PC-3 (cell line): ENCODE measurements around the gene WDR48. TPM values are rescaled to one million over a fixed set of nuclear protein-coding genes. Genes with fewer than 3 reads are reported as not detected.

ENCODE experiments used
- ATAC-seq: fragments of 200-7000 bp; cut with Tn5 transposase; 2 replicates; pipeline ENCODE4 v1.9.1; 2020; ENCODE audit warnings: mild to moderate bottlenecking, moderate library complexity
- BruUV-seq: library from RNA; stranded (reverse); fragments of 400-500 nt; replicated peaks from 2 replicates; lab custom pipeline; 2021; lab: Mats Ljungman, UMichigan
- CTCF ChIA-PET: fragments of 300-600 bp; sonication (Branson Sonifier 250); formaldehyde crosslinking; loops from one replicate; lab custom pipeline; 2022; ENCODE audit warnings: antibody characterized with exemption; lab: Charles Lee
- POLR2A ChIA-PET: fragments of 300-600 bp; sonication (Branson Sonifier 250); formaldehyde crosslinking; loops from one replicate; lab custom pipeline; 2022; ENCODE audit warnings: antibody characterized with exemption; ENCODE audit not compliant: unreplicated experiment; lab: Charles Lee
- DNase-seq: peaks from one replicate; pipeline ENCODE4 v3.0.0-alpha.2; 2015
- H2AFZ ChIP-seq: fragments of 300-600 bp; sonication (generic); 2 replicates; pipeline ENCODE4 v1.6.0; 2016; ENCODE audit warnings: antibody characterized with exemption, low read length
- H3F3A ChIP-seq: fragments of 300-600 bp; sonication (generic); one replicate; pipeline ENCODE4 v1.6.0; 2017; ENCODE audit warnings: antibody characterized with exemption, low read length, control low read depth, mild to moderate bottlenecking; ENCODE audit not compliant: unreplicated experiment
- H3K27ac ChIP-seq: fragments of 300-600 bp; sonication (generic); 2 replicates; pipeline ENCODE4 v1.5.1; 2016; ENCODE audit warnings: mild to moderate bottlenecking, low read length
- H3K27me3 ChIP-seq: fragments of 300-600 bp; sonication (generic); 2 replicates; pipeline ENCODE4 v1.6.1; 2016; ENCODE audit warnings: low read length, mixed read lengths
- H3K36me3 ChIP-seq: fragments of 300-600 bp; sonication (generic); 2 replicates; pipeline ENCODE4 v1.6.1; 2016; ENCODE audit warnings: low read depth, mixed run types, low read length, mixed read lengths
- H3K4me1 ChIP-seq: fragments of 300-600 bp; sonication (generic); 2 replicates; pipeline ENCODE4 v1.5.1; 2016; ENCODE audit warnings: low read length; ENCODE audit not compliant: insufficient read depth
- H3K4me2 ChIP-seq: fragments of 300-600 bp; sonication (generic); 2 replicates; pipeline ENCODE4 v1.6.0; 2016; ENCODE audit warnings: low read length
- H3K4me3 ChIP-seq: fragments of 300-600 bp; sonication (generic); 2 replicates; pipeline ENCODE4 v1.5.1; 2016; ENCODE audit warnings: mild to moderate bottlenecking, low read length, mixed read lengths
- H3K79me2 ChIP-seq: fragments of 300-600 bp; sonication (generic); 2 replicates; pipeline ENCODE4 v1.6.1; 2017; ENCODE audit warnings: low read length, mixed read lengths
- H3K9ac ChIP-seq: fragments of 300-600 bp; sonication (generic); 2 replicates; pipeline ENCODE4 v1.6.0; 2016; ENCODE audit warnings: mild to moderate bottlenecking, low read length
- H3K9me2 ChIP-seq: fragments of 300-600 bp; sonication (generic); replicated peaks from 2 replicates; pipeline ENCODE4 v1.6.1; 2016; ENCODE audit warnings: mixed run types, low read length, mixed read lengths
- H3K9me3 ChIP-seq: fragments of 300-600 bp; sonication (generic); 2 replicates; pipeline ENCODE4 v1.6.1; 2016; ENCODE audit warnings: low read length, mixed read lengths
- H4K20me1 ChIP-seq: fragments of 300-600 bp; sonication (generic); 2 replicates; pipeline ENCODE4 v1.6.1; 2016; ENCODE audit warnings: low read length, mixed read lengths
- EZH2 ChIP-seq: fragments of 300-600 bp; sonication (generic); IDR thresholded peaks from one replicate; pipeline ENCODE4 v1.6.1; 2017; ENCODE audit warnings: antibody characterized with exemption, mild to moderate bottlenecking, low read length; ENCODE audit not compliant: unreplicated experiment
- EZH2phosphoT487 ChIP-seq: fragments of 300-600 bp; sonication (generic); IDR thresholded peaks from 2 replicates; pipeline ENCODE4 v1.6.1; 2018; ENCODE audit warnings: mild to moderate bottlenecking, antibody characterized with exemption, low read length, borderline replicate concordance
- intact Hi-C: fragments of 100-400 bp; cut with micrococcal nuclease; formaldehyde crosslinking; loops from 2 replicates; pipeline ENCODE4 v1.9.0; 2023
- total RNA-seq: library from RNA; depleted of rRNA; stranded (reverse); fragments of >200 nt; gene quantifications from 2 replicates; pipeline ENCODE4 v1.2.3, GENCODE V29; 2014
- TF ChIP-seq, protein P1 (sequence below): fragments of 300-600 bp; sonication (generic); conservative IDR thresholded peaks from 2 replicates; pipeline ENCODE4 v1.5.1; 2017; ENCODE audit warnings: antibody characterized with exemption, low read depth, mild to moderate bottlenecking, low read length

The WDR48 gene
- total RNA-seq, 1 experiment from 2014 or later, result 21.0 TPM

DNA sequence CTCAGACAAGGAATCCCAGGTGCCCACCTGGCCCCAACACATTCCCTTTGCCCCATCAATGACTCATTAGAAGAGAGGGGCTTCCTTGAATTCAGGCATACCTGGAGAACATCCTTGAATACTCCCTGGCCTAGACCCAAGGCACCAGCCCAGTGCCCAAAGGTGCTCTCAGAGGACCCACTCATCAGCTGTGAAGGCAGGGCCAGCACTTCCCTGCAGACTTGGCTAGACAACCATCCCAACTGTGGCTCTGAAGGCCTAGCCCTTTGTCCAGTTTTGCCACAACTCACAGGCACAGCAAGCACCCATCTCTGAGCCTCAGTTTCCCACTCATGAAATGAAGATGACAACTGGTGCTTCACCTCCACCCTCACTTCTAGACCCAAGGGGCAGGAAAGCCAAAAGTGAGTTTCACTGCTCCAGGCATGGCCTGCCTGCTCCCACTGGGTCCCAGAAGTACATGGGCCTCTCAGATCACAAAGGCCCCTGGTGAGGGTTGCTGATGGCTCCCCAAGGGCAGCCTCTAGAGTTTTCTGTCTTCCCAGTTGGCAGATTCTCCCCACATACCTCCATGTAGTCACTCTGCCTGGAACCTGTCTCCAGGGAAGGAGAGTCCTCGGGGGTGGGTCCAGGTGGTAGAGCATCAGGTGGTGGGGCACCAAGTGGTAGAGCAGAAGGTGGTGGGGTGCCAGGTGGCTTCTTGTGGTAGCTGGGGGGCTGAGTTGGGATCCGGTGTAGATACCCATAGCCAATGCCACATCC is 48.1 kb downstream of the WDR48 start:
- Histone ChIP-seq H3K4me3 (no peak overlapping the region), H3K9me2 (no peaks in the 10 kb centered on the region), H3F3A (no peaks in the 10 kb centered on the region), H3K27me3 (no peaks in the 10 kb centered on the region), H3K79me2 (peaks cover 20% of the 10 kb centered on the region), H3K4me2 (no peak overlapping the region), H3K9ac (no peak overlapping the region), H3K27ac (no peak overlapping the region), H3K9me3 (no peaks in the 10 kb centered on the region), H2AFZ (no peak overlapping the region), H3K36me3 (peaks cover 35% of the 10 kb centered on the region), H3K4me1 (no peaks in the 10 kb centered on the region), H4K20me1 (0 out of 2 replicates have a peak, but pooled peaks cover 4% of the 10 kb centered on the region)
- ATAC-seq, result no peak
- BruUV-seq, result no TSS peak
- TF ChIP-seq EZH2 (no peak), EZH2phosphoT487 (no peak)
- TF ChIP-seq, protein P1, sequence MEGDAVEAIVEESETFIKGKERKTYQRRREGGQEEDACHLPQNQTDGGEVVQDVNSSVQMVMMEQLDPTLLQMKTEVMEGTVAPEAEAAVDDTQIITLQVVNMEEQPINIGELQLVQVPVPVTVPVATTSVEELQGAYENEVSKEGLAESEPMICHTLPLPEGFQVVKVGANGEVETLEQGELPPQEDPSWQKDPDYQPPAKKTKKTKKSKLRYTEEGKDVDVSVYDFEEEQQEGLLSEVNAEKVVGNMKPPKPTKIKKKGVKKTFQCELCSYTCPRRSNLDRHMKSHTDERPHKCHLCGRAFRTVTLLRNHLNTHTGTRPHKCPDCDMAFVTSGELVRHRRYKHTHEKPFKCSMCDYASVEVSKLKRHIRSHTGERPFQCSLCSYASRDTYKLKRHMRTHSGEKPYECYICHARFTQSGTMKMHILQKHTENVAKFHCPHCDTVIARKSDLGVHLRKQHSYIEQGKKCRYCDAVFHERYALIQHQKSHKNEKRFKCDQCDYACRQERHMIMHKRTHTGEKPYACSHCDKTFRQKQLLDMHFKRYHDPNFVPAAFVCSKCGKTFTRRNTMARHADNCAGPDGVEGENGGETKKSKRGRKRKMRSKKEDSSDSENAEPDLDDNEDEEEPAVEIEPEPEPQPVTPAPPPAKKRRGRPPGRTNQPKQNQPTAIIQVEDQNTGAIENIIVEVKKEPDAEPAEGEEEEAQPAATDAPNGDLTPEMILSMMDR, result no peak
- POLR2A ChIA-PET, result no interaction called here
- CTCF ChIA-PET, result no interaction called here
- intact Hi-C loops, result no loop called here
- no peak for DNase-seq

DNA sequence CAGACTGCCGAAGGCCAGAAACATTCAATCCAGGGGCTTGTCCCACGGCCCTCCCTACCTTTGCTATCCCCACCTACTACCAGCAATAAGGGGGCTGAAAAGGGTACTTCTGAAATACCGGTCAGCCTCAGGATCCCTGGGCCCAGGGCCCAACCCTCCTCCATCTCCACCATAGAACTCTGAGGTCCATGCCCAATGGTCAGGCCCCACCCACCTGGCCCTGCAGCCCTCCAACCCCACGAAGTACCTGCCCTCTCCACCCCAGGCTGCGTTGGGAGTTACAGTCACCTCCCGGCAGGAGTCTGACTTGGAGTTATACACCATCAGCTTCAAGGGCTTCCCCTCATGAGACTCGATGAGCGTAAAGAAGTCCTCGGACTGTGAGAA is 48.7 kb downstream of the WDR48 start:
- Histone ChIP-seq H3K4me3 (no peak overlapping the region), H3K9me3 (no peaks in the 10 kb centered on the region), H3F3A (no peaks in the 10 kb centered on the region), H3K9ac (no peak overlapping the region), H3K79me2 (peaks cover 26% of the 10 kb centered on the region), H4K20me1 (peaks cover 8% of the 10 kb centered on the region; the same call in 1 of the 2 replicates), H3K4me1 (peaks cover 5% of the 10 kb centered on the region), H2AFZ (no peak overlapping the region), H3K9me2 (no peaks in the 10 kb centered on the region), H3K4me2 (no peak overlapping the region), H3K27ac (no peak overlapping the region), H3K36me3 (peaks cover 32% of the 10 kb centered on the region), H3K27me3 (no peaks in the 10 kb centered on the region)
- no TSS peak for BruUV-seq
- no peak for ATAC-seq
- TF ChIP-seq, protein P1, result no peak
- TF ChIP-seq EZH2phosphoT487 (no peak), EZH2 (no peak)
- POLR2A ChIA-PET, result no interaction called here
- CTCF ChIA-PET, result interaction anchor here (1.0 kb wide), 1 partner anchor 188 kb away, joined by 6 read pairs; no protein-coding TSS in a partner anchor
- intact Hi-C loops, result no loop called here
- no peak for DNase-seq
